Activated CD8-positive, alpha-beta memory T cell treated with anti-CD3 and anti-CD28 coated beads, Interleukin-2, amount 10 ng/mL, durations not matched to agents 7 days and 5 days (primary cell): Measurements from ENCODE around the gene AJAP1. TPM values are rescaled to one million over a fixed set of nuclear protein-coding genes. Genes with fewer than 3 reads are reported as not detected.

Experiments
- ATAC-seq: fragments of 150-1000 bp; cut with Tn5 transposase; one replicate; pipeline ENCODE4 v1.10.0; 2021; ENCODE audit warnings: moderate library complexity
- CTCF ChIA-PET: fragments of 350-600 bp; sonication (Branson Sonifier 250); formaldehyde crosslinking; loops from one replicate; lab custom pipeline; 2021; ENCODE audit warnings: antibody characterized with exemption; lab: Charles Lee
- DNase-seq: peaks from one replicate; pipeline ENCODE4 v3.0.0-alpha.2; 2020
- H3K27ac Mint-ChIP-seq: one replicate; pipeline ENCODE4 v1.8.0; 2021; ENCODE audit warnings: mild to moderate bottlenecking, mixed read lengths
- H3K27me3 Mint-ChIP-seq: one replicate; pipeline ENCODE4 v1.8.0; 2021; ENCODE audit warnings: mixed read lengths
- H3K36me3 Mint-ChIP-seq: one replicate; pipeline ENCODE4 v1.8.0; 2021; ENCODE audit warnings: mild to moderate bottlenecking, mixed read lengths
- H3K4me1 Mint-ChIP-seq: one replicate; pipeline ENCODE4 v1.8.0; 2021; ENCODE audit warnings: mixed read lengths
- H3K4me3 Mint-ChIP-seq: one replicate; pipeline ENCODE4 v1.8.0; 2021; ENCODE audit warnings: mild to moderate bottlenecking, moderate library complexity, mixed read lengths
- H3K9me3 Mint-ChIP-seq: one replicate; pipeline ENCODE4 v1.8.0; 2022; ENCODE audit warnings: low read depth, mixed read lengths
- total RNA-seq, 2 experiments: library from RNA; stranded (reverse); gene quantifications; one replicate each; pipeline ENCODE4 v1.2.3, GENCODE V29; 2021

Gene AJAP1
- total RNA-seq, 2 experiments from 2014 or later: not detected

DNA sequence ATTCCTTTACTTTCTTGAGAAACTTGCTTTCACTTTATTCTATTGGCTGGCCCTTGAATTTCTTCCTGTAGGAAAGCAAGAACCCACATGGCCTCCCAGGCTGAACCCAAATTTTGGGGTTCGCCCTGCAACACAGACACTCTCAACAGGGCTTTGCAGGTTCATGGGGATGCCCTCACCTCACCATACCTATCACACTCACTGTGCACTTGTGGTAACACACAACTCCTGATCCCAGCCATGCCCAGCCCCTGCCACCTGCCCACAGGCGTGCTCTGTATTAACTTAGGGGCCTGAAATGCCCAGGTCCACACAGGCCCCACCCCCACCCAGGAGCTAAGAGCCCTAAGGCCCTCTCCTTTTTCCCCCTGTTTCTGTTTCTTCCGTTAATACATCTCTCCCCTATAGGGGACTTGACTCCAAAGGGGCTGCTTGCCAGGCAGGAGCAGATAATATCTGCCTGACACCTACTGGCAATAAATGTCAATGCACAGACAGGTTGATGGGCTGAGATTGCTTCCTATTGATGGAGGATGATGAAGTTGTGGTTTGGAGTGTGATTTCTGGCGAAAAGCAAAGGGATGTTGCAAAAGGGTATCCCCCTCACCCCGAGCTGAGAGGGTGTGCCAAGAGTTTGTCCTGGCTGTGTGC, 171.5 kb downstream of the AJAP1 start:
- ATAC-seq: no peak
- CTCF ChIA-PET: no interaction called here
- H3K27ac Mint-ChIP-seq: no peak overlapping the region
- no peaks in the 10 kb centered on the region for H3K9me3 Mint-ChIP-seq
- DNase-seq: no peak
- no peak overlapping the region for H3K4me3 Mint-ChIP-seq
- no peaks in the 10 kb centered on the region for H3K36me3 Mint-ChIP-seq
- H3K4me1 Mint-ChIP-seq: no peaks in the 10 kb centered on the region
- no peaks in the 10 kb centered on the region for H3K27me3 Mint-ChIP-seq

DNA sequence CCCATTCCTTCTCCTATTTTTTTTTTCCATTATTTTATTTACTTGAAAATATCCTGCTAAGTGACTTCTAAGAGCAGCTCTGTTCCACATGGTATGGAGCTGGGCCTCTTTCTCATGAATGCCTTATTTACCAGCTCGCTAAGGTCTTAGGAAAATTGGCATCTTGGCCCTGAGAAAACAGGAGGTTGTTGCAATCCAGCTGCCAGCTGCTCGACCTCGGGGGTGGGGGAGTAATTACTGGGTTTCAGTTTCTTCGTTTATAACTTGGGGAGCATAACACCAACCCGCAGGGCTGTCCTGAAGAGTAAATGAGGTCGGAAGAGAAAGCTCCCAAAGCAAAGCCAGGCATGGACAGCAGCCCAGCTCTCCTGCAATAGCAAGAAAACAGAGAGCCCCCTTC, 176.3 kb downstream of the AJAP1 start:
- no peak overlapping the region for H3K27ac Mint-ChIP-seq
- H3K4me1 Mint-ChIP-seq: no peaks in the 10 kb centered on the region
- DNase-seq: no peak
- no peak for ATAC-seq
- H3K4me3 Mint-ChIP-seq: no peak overlapping the region
- H3K9me3 Mint-ChIP-seq: no peaks in the 10 kb centered on the region
- CTCF ChIA-PET: no interaction called here
- H3K27me3 Mint-ChIP-seq: no peaks in the 10 kb centered on the region
- no peaks in the 10 kb centered on the region for H3K36me3 Mint-ChIP-seq

DNA sequence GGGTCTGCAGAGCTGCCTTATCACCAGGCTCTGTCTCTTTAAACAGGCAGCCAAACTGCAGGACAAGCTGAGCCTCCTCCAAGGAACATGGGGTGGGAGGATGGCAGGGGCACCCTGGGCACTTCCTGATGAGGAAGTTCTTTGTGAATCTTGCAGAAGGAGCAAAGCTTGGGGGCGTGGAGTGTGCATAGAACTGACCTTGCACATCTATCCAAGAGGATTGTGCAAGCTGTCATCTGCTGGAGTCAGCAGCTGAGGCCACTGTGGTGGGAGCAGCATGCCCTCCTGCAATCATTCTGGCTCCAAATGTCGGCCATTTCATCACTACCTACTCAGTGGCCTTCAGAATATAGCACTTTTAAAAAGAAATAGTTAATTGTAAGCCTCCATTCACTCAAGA, 182.2 kb downstream of the AJAP1 start:
- no peak overlapping the region for H3K27ac Mint-ChIP-seq
- H3K27me3 Mint-ChIP-seq: no peaks in the 10 kb centered on the region
- H3K36me3 Mint-ChIP-seq: no peaks in the 10 kb centered on the region
- CTCF ChIA-PET: no interaction called here
- no peak for DNase-seq
- H3K4me1 Mint-ChIP-seq: no peaks in the 10 kb centered on the region
- H3K9me3 Mint-ChIP-seq: no peaks in the 10 kb centered on the region
- H3K4me3 Mint-ChIP-seq: no peak overlapping the region
- ATAC-seq: no peak

DNA sequence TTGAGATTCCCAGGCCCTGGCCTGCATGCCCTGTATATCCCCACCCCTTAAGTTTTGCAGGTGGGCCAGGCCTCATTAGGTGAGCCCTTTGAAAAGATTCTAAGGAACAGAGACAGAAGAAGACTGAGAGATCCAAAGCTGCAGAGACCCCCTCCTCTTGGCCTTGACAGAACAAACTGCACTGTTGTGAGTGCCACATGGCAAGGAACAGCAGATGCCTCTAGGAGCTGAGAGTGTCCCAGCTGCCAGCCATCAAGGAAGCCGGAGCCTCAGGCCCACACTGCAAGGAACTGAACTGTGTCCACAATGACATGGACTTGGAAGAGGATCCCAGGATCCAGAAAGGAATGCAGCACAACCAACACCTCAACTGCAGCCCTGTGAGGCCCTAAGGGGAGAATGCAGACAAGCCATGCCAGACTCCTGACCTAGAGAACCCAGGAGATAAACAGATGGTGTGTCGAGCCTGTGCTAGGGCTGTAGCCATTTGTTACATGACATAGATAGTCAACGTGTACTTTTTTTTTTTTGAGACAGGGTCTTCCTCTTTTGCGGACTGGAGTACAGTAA, 182.7 kb downstream of the AJAP1 start:
- Mint-ChIP-seq H3K4me3 (no peak overlapping the region), H3K36me3 (no peaks in the 10 kb centered on the region), H3K4me1 (no peaks in the 10 kb centered on the region), H3K9me3 (no peaks in the 10 kb centered on the region), H3K27ac (no peak overlapping the region), H3K27me3 (no peaks in the 10 kb centered on the region)
- ATAC-seq (no peak), DNase-seq (no peak)
- CTCF ChIA-PET: no interaction called here

DNA sequence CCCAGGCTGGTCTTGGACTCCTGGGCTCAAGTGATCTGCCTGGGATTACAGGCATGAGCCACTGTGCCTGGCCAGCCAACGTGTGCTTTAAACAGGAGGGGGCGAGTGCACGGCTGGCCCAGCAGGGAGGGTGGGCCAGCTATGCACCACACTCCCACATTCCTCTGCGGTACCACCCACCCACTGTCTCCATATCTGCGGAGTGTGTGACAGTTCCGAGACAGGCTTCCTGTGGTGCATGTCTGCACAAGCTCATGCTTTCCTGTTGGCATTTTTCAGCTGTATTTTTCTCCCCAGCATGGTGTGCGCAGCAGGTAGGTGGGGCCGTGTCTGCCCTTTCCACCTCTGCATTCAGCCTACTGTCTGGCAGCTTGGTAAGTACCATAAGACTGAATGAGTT, 183.3 kb downstream of the AJAP1 start:
- ATAC-seq: no peak
- Mint-ChIP-seq H3K27ac (no peak overlapping the region), H3K4me3 (no peak overlapping the region), H3K9me3 (no peaks in the 10 kb centered on the region), H3K4me1 (no peaks in the 10 kb centered on the region), H3K36me3 (no peaks in the 10 kb centered on the region), H3K27me3 (no peaks in the 10 kb centered on the region)
- no peak for DNase-seq
- CTCF ChIA-PET: no interaction called here

DNA sequence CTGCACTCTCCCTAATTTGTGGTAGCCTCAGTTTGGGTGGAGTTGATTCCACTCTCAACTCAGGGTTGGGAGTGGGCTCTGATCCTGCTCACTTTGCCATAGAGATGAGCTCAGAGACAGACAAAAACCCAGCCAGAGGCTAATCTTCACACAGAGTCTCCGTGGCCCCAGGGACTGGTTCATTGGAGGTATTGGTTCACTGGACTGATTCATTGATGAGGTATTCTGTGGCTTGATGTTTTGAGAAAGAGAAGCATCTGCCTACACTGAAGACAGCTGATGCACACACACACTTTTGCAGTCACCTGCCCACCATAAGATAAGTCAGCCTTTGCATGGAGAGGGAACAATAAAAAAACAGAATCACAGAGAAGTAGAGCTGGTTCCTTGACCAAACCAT, 183.8 kb downstream of the AJAP1 start:
- Mint-ChIP-seq H3K27ac (no peak overlapping the region), H3K9me3 (no peaks in the 10 kb centered on the region), H3K36me3 (no peaks in the 10 kb centered on the region), H3K4me1 (no peaks in the 10 kb centered on the region), H3K4me3 (no peak overlapping the region), H3K27me3 (no peaks in the 10 kb centered on the region)
- no peak for ATAC-seq
- DNase-seq: no peak
- CTCF ChIA-PET: no interaction called here
